MM.1S (cell line): Measurements from ENCODE around the gene FANCE.
A peak's percentile ranks its signal among the peaks of the same experiment; 100 is the strongest.

Source experiments
- DNase-seq: peaks from one replicate; pipeline ENCODE4 v3.0.0-alpha.2; 2015
- H2AFZ ChIP-seq: fragments of 300-600 bp; sonication (generic); 2 replicates; pipeline ENCODE4 v1.6.0; 2016; ENCODE audit warnings: antibody characterized with exemption, low read length
- H3F3A ChIP-seq: fragments of 300-600 bp; sonication (generic); 2 replicates; pipeline ENCODE4 v1.6.1; 2016; ENCODE audit warnings: mild to moderate bottlenecking, antibody characterized with exemption, low read length, moderate library complexity, mixed read lengths; ENCODE audit not compliant: insufficient read depth
- H3K27ac ChIP-seq: fragments of 300-600 bp; sonication (generic); 2 replicates; pipeline ENCODE4 v1.5.1; 2016; ENCODE audit warnings: mild to moderate bottlenecking, low read length
- H3K27me3 ChIP-seq: fragments of 300-600 bp; sonication (generic); replicated peaks from 2 replicates; pipeline ENCODE4 v1.6.0; 2016; ENCODE audit warnings: low read length; ENCODE audit not compliant: insufficient read depth
- H3K36me3 ChIP-seq: fragments of 300-600 bp; sonication (generic); replicated peaks from 2 replicates; pipeline ENCODE4 v1.6.1; 2016; ENCODE audit warnings: mild to moderate bottlenecking, low read length, mixed read lengths; ENCODE audit not compliant: insufficient read depth
- H3K4me1 ChIP-seq: fragments of 300-600 bp; sonication (generic); 2 replicates; pipeline ENCODE4 v1.6.1; 2016; ENCODE audit warnings: low read length, mixed read lengths
- H3K4me2 ChIP-seq: fragments of 300-600 bp; sonication (generic); 2 replicates; pipeline ENCODE4 v1.6.0; 2016; ENCODE audit warnings: low read depth, low read length
- H3K4me3 ChIP-seq: fragments of 300-600 bp; sonication (generic); 2 replicates; pipeline ENCODE4 v1.5.1; 2016; ENCODE audit warnings: low read length, mixed read lengths
- H3K79me2 ChIP-seq: fragments of 300-600 bp; sonication (generic); 2 replicates; pipeline ENCODE4 v1.6.1; 2016; ENCODE audit warnings: mixed run types, low read length, mixed read lengths
- H3K9ac ChIP-seq: fragments of 300-600 bp; sonication (generic); 2 replicates; pipeline ENCODE4 v1.6.1; 2016; ENCODE audit warnings: low read length, mixed read lengths
- H3K9me2 ChIP-seq: fragments of 300-600 bp; sonication (generic); replicated peaks from 2 replicates; pipeline ENCODE4 v1.6.1; 2016; ENCODE audit warnings: mild to moderate bottlenecking, low read length, mixed read lengths; ENCODE audit not compliant: insufficient read depth
- H3K9me3 ChIP-seq: fragments of 300-600 bp; sonication (generic); replicated peaks from 2 replicates; pipeline ENCODE4 v1.6.1; 2016; ENCODE audit warnings: mild to moderate bottlenecking, low read length, mixed read lengths; ENCODE audit not compliant: insufficient read depth
- H4K20me1 ChIP-seq: fragments of 300-600 bp; sonication (generic); 2 replicates; pipeline ENCODE4 v1.6.1; 2016; ENCODE audit warnings: mild to moderate bottlenecking, low read length, moderate library complexity, mixed read lengths; ENCODE audit not compliant: insufficient read depth
- CTCF ChIP-seq: fragments of 300-600 bp; sonication (generic); IDR thresholded peaks from 2 replicates; pipeline ENCODE4 v1.5.1; 2016; ENCODE audit warnings: antibody characterized with exemption, low read length, mixed read lengths
- EZH2 ChIP-seq: fragments of 300-600 bp; sonication (generic); optimal IDR thresholded peaks from 2 replicates; pipeline ENCODE3; 2017; ENCODE audit warnings: low read depth, mild to moderate bottlenecking, antibody characterized with exemption, low read length, mixed read lengths
- EZH2phosphoT487 ChIP-seq: fragments of 300-600 bp; sonication (generic); IDR thresholded peaks from 2 replicates; pipeline ENCODE4 v1.6.1; 2018; ENCODE audit warnings: antibody characterized with exemption, low read length

The FANCE gene

GRCh38 chr6:35498422-35499067, 46.4 kb downstream of the FANCE start:
- no peak for DNase-seq
- H3K9ac ChIP-seq = no peak overlapping the region
- H3K9me3 ChIP-seq = no peaks in the 10 kb centered on the region

GRCh38 chr6:35499372-35499771, 47.2 kb downstream of the FANCE start:
- H3K27ac ChIP-seq = no peak overlapping the region
- H3K4me2 ChIP-seq = no peak overlapping the region
- no peaks in the 10 kb centered on the region for H3K4me1 ChIP-seq
- H3K9me2 ChIP-seq = no peaks in the 10 kb centered on the region
- no peak overlapping the region for H3K9ac ChIP-seq
- no peaks in the 10 kb centered on the region for H3K9me3 ChIP-seq
- H3K36me3 ChIP-seq = no peaks in the 10 kb centered on the region
- no peak for DNase-seq
- TF ChIP-seq EZH2phosphoT487 = no peak
- no peak for TF ChIP-seq CTCF
- TF ChIP-seq EZH2 = no peak
- no peak overlapping the region for H2AFZ ChIP-seq
- peaks cover 24% of the 10 kb centered on the region for H3K27me3 ChIP-seq
- no peaks in the 10 kb centered on the region for H4K20me1 ChIP-seq
- H3K79me2 ChIP-seq = no peaks in the 10 kb centered on the region
- no peaks in the 10 kb centered on the region for H3F3A ChIP-seq
- no peak overlapping the region for H3K4me3 ChIP-seq

More at GRCh38 chr6:35498422-35499067, 46.4 kb downstream of the FANCE start:
- Histone ChIP-seq H4K20me1 (no peaks in the 10 kb centered on the region), H3F3A (no peaks in the 10 kb centered on the region), H3K4me2 (peak overlapping the region; percentile 99; the same call in 1 of the 2 replicates), H3K4me3 (no peak overlapping the region), H3K36me3 (no peaks in the 10 kb centered on the region), H3K27me3 (peaks cover 24% of the 10 kb centered on the region), H3K9me2 (no peaks in the 10 kb centered on the region), H3K79me2 (no peaks in the 10 kb centered on the region), H2AFZ (no peak overlapping the region), H3K4me1 (no peaks in the 10 kb centered on the region), H3K27ac (no peak overlapping the region)
- TF ChIP-seq EZH2phosphoT487 (no peak), CTCF (no peak), EZH2 (no peak)

- Histone ChIP-seq H3K4me1 (no peaks in the 10 kb centered on the region), H4K20me1 (no peaks in the 10 kb centered on the region), H3K27ac (no peak overlapping the region), H3K79me2 (no peaks in the 10 kb centered on the region), H3K9me3 (no peaks in the 10 kb centered on the region), H3K9ac (no peak overlapping the region), H3K9me2 (no peaks in the 10 kb centered on the region), H3K36me3 (no peaks in the 10 kb centered on the region), H3F3A (no peaks in the 10 kb centered on the region), H3K4me3 (no peak overlapping the region), H2AFZ (no peak overlapping the region), H3K4me2 (no peak overlapping the region), H3K27me3 (peaks cover 17% of the 10 kb centered on the region; the same call in 1 of the 2 replicates)
- TF ChIP-seq EZH2 (no peak), EZH2phosphoT487 (no peak), CTCF (no peak)
- no peak for DNase-seq
These were observed 48.6 kb downstream of the FANCE start for GRCh38 chr6:35500782-35501181.
